HepG2 (cell line): Measurements from ENCODE around the gene LCN2. TPM values are rescaled to one million over a fixed set of nuclear protein-coding genes. Genes with fewer than 3 reads are reported as not detected.
A peak's percentile ranks its signal among the peaks of the same experiment; 100 is the strongest.

Source experiments
- BRD4 ChIP-seq: sonication (generic); formaldehyde crosslinking; IDR thresholded peaks from 2 replicates; pipeline ENCODE4 v1.4.0; 2020; ENCODE audit warnings: missing genetic modification reagents
- BRF2 ChIP-seq: sonication (generic); formaldehyde crosslinking; IDR thresholded peaks from 2 replicates; pipeline ENCODE4 v1.8.1; 2022; ENCODE audit warnings: mild to moderate bottlenecking, missing genetic modification reagents
- CENPBD1 ChIP-seq: sonication (generic); formaldehyde crosslinking; IDR thresholded peaks from 2 replicates; pipeline ENCODE4 v1.8.0; 2022; ENCODE audit warnings: missing genetic modification reagents, low read depth, mild to moderate bottlenecking, borderline replicate concordance
- FOSL2 ChIP-seq: sonication (generic); formaldehyde crosslinking; IDR thresholded peaks from 2 replicates; pipeline ENCODE4 v1.4.0; 2020; ENCODE audit warnings: missing genetic modification reagents
- HNRNPL ChIP-seq: fragments of 200-400 bp; formaldehyde crosslinking; IDR thresholded peaks from 2 replicates; pipeline ENCODE4 v1.6.1; 2017; ENCODE audit warnings: mild to moderate bottlenecking, low read depth, low read length
- KDM2A ChIP-seq: sonication (generic); formaldehyde crosslinking; IDR thresholded peaks from 2 replicates; pipeline ENCODE4 v1.4.0; 2020; ENCODE audit warnings: low read depth, missing genetic modification reagents, borderline replicate concordance
- KLF6 ChIP-seq: IDR thresholded peaks from 2 replicates; pipeline ENCODE4 v1.8.0; 2016; ENCODE audit warnings: missing biosample characterization, missing genetic modification reagents
- PATZ1 ChIP-seq: sonication (generic); formaldehyde crosslinking; IDR thresholded peaks from 2 replicates; pipeline ENCODE4 v1.4.0; 2020; ENCODE audit warnings: missing genetic modification reagents
- SOX6 ChIP-seq, 2 experiments: fragments of 450-650 bp in 1 of 2; sonication (generic) in 1 of 2; formaldehyde crosslinking in 1 of 2; IDR thresholded peaks; 2 replicates each; pipeline versions ENCODE4 v1.4.0 to v1.6.1; 2017 to 2020; ENCODE audit warnings: antibody characterized with exemption in 1 of 2, mild to moderate bottlenecking in 1 of 2, missing genetic modification reagents in 1 of 2
- SRY ChIP-seq: sonication (generic); formaldehyde crosslinking; IDR thresholded peaks from 2 replicates; pipeline ENCODE4 v1.8.0; 2022; ENCODE audit warnings: mild to moderate bottlenecking, missing genetic modification reagents
- TGIF2 ChIP-seq: IDR thresholded peaks from 2 replicates; pipeline ENCODE4 v1.6.1; 2016; ENCODE audit warnings: control low read depth, missing compliant biosample characterization
- TMF1 ChIP-seq: sonication (generic); formaldehyde crosslinking; IDR thresholded peaks from 2 replicates; pipeline ENCODE4 v1.8.1; 2022; ENCODE audit warnings: low read depth, missing genetic modification reagents
- ZEB1 ChIP-seq: IDR thresholded peaks from 2 replicates; pipeline ENCODE4 v1.6.1; 2012; ENCODE audit warnings: mild to moderate bottlenecking, low read depth, inconsistent platforms; ENCODE audit not compliant: insufficient replicate concordance
- ZNF34 ChIP-seq: sonication (generic); formaldehyde crosslinking; IDR thresholded peaks from 2 replicates; pipeline ENCODE4 v1.4.0; 2020; ENCODE audit warnings: mild to moderate bottlenecking, missing genetic modification reagents, borderline replicate concordance
- ZNF501 ChIP-seq: sonication (generic); formaldehyde crosslinking; IDR thresholded peaks from 2 replicates; pipeline ENCODE4 v1.5.1; 2020; ENCODE audit warnings: mild to moderate bottlenecking, moderate library complexity, missing genetic modification reagents
- ZNF503 ChIP-seq: sonication (generic); formaldehyde crosslinking; IDR thresholded peaks from 2 replicates; pipeline ENCODE4 v1.4.0; 2020; ENCODE audit warnings: missing genetic modification reagents
- ZNF547 ChIP-seq: sonication (generic); formaldehyde crosslinking; IDR thresholded peaks from 2 replicates; pipeline ENCODE4 v1.5.1; 2020; ENCODE audit warnings: mild to moderate bottlenecking, missing genetic modification reagents
- ZNF552 ChIP-seq: sonication (generic); formaldehyde crosslinking; IDR thresholded peaks from 2 replicates; pipeline ENCODE4 v1.9.0; 2022; ENCODE audit warnings: missing genetic modification reagents, mild to moderate bottlenecking, borderline replicate concordance
- ZNF563 ChIP-seq: sonication (generic); formaldehyde crosslinking; IDR thresholded peaks from 2 replicates; pipeline ENCODE4 v1.8.0; 2022; ENCODE audit warnings: mild to moderate bottlenecking, moderate library complexity, missing genetic modification reagents
- ZNF589 ChIP-seq: sonication (generic); formaldehyde crosslinking; conservative IDR thresholded peaks from 2 replicates; pipeline ENCODE4 v1.8.0; 2022; ENCODE audit warnings: mild to moderate bottlenecking, moderate library complexity, missing genetic modification reagents
- polyA plus RNA-seq, 8 experiments: library from polyadenylated mRNA; depleted of rRNA in 3 of 8; stranded (reverse) in 7 of 8; unstranded in 1 of 8; fragments of >200 nt; fragmentation: Illumina TruSeq in 4 of 8; extraction: Trizol in 4 of 8; gene quantifications; 2 replicates each; pipeline versions ENCODE4 v1.2.1 to v1.2.3, GENCODE V29; 2011 to 2016; ENCODE audit warnings: low read depth in 4 of 8, missing spikeins in 1 of 8, mixed read lengths in 1 of 8; ENCODE audit not compliant: insufficient read depth in 1 of 8
- total RNA-seq, 5 experiments: library from RNA; depleted of rRNA; stranded (reverse); fragments of >200 nt; fragmentation: Illumina TruSeq; extraction: Trizol; gene quantifications; 2 replicates each; pipeline ENCODE4 v1.2.3, GENCODE V29; 2016; ENCODE audit warnings: low read depth in 1 of 5

LCN2 gene
- total and polyA plus RNA-seq, 2 of the 13 experiments (the other 11 are each of a cell fraction or from before 2014, with no cell fraction given): 0.38 to 1.4 TPM

GRCh38 chr9:128159784-128160602 is 10.7 kb downstream of the LCN2 start, which contains the start of gene BBLN (continued):
- TF ChIP-seq SOX6 (IDR thresholded peaks at IDR 0.05): no peak
- TF ChIP-seq SOX6 (CRISPR knock-in tag; IDR thresholded peaks at IDR 0.05): peak; percentile 18; the same call in 1 of the 2 replicates
- no peak for TF ChIP-seq BRD4 (CRISPR knock-in tag)
- TF ChIP-seq SRY: peak; percentile 43; the same call in 1 of the 2 replicates
- peak; percentile 94 for TF ChIP-seq KDM2A (CRISPR knock-in tag)
- no peak for TF ChIP-seq ZNF503 (CRISPR knock-in tag)
- TF ChIP-seq PATZ1 (CRISPR knock-in tag): peak; percentile 80
- TF ChIP-seq ZNF589 (CRISPR knock-in tag): 0 out of 2 replicates have a peak, but pooled peaks have one; percentile 5
- no peak for TF ChIP-seq TGIF2 (CRISPR knock-in tag)
- TF ChIP-seq ZNF563: peak; percentile 41; the same call in 1 of the 2 replicates
- no peak for TF ChIP-seq FOSL2 (CRISPR knock-in tag)
- peak; percentile 10; the same call in 1 of the 2 replicates for TF ChIP-seq ZNF501 (CRISPR knock-in tag)
- peak; percentile 40 for TF ChIP-seq ZEB1
- TF ChIP-seq BRF2 (CRISPR knock-in tag): peak; percentile 64; the same call in 1 of the 2 replicates
- peak; percentile 67; the same call in 1 of the 2 replicates for TF ChIP-seq TMF1
- no peak for TF ChIP-seq HNRNPL
- TF ChIP-seq ZNF547 (CRISPR knock-in tag): peak; percentile 58; the same call in 1 of the 2 replicates
- no peak for TF ChIP-seq ZNF34
- 0 out of 2 replicates have a peak, but pooled peaks have one; percentile 30 for TF ChIP-seq KLF6 (CRISPR knock-in tag)
- TF ChIP-seq ZNF552 (CRISPR knock-in tag): no peak
- no peak for TF ChIP-seq CENPBD1 (CRISPR knock-in tag)
